Cardiac fibroblast (primary cell): ENCODE results near the gene HRH4.

Experiments
- DNase-seq, 2 donors: peaks; one replicate each; pipeline versions ENCODE4 v3.0.0 to v3.0.0-alpha.2; 2010; ENCODE audit warnings: low read depth in 2 of 2
- H3K4me3 ChIP-seq, 2 donors: replicated peaks in 1 of 2; 1 replicate in 1 of 2; 2 replicates in 1 of 2; pipeline ENCODE4 v1.5.1; 2011; ENCODE audit warnings: low read depth in 2 of 2, low read length in 2 of 2, mild to moderate bottlenecking in 2 of 2, moderate library complexity in 1 of 2
- CTCF ChIP-seq: IDR thresholded peaks from one replicate; pipeline ENCODE4 v1.5.1; 2011; ENCODE audit warnings: low read depth, mild to moderate bottlenecking, low read length, inconsistent platforms

Gene HRH4

DNA sequence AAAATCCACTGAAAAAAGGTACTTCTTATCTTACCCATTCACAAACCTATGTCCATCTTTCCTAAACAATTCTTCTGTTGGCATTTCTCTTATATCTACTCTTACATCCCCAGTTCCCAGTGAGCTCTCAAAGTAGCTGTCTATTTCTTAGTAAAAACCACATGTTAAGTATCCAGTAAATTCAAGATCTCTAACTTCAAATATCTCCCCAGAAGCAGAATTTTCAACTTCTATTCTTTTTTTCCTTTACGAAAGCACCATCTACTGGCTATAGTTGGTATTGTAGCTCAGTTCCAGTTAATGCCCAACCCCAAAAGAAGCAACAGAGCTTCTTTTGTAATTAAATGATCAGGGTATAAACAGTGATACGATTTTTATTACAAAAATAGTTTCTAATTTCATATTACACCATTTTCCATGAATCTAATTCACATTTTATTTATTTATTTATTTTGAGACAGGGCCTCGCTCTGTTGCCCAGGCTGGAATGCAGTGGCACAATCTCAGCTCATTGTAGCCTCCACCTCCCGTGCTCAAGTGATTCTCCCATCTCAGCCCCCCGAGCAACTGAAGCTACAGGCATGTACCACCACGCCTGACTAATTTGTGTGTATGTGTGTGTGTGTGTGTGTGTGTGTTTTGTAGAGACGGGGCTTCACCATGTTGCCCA is 28.5 kb downstream of the HRH4 start:
- DNase-seq: peak; percentile 56 to 62
- TF ChIP-seq CTCF: peak; percentile 73
- H3K4me3 ChIP-seq: no peak overlapping the region

GRCh38 chr18:24490539-24490938 is 30.1 kb downstream of the HRH4 start:
- H3K4me3 ChIP-seq: no peak overlapping the region
- DNase-seq: peak in 1 of 2 donors; percentile 32
- no peak for TF ChIP-seq CTCF

- no peak overlapping the region for H3K4me3 ChIP-seq
- DNase-seq: no peak
- TF ChIP-seq CTCF: no peak
Observed at GRCh38 chr18:24491927-24492834, 31.7 kb downstream of the HRH4 start.

DNA sequence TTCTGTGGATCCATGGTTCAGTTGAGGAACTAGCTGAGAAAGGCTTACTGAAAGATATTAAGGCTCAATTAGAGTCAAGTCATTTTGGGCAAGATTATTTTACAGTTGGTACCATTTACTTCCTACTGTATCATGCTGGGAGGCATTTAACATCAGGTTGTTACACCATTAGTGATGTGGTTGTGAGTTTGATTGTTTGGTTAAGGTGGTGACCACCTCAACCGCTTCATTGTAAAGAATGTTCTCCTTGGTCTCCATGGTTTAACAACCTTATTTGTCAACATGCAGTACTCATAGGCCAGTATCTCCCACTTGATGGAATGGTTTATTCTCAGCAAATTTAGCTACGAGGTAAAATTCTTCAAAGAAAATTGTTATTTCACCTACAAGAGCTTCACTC is 34.1 kb downstream of the HRH4 start:
- DNase-seq: no peak
- no peak overlapping the region for H3K4me3 ChIP-seq
- TF ChIP-seq CTCF: no peak

DNA sequence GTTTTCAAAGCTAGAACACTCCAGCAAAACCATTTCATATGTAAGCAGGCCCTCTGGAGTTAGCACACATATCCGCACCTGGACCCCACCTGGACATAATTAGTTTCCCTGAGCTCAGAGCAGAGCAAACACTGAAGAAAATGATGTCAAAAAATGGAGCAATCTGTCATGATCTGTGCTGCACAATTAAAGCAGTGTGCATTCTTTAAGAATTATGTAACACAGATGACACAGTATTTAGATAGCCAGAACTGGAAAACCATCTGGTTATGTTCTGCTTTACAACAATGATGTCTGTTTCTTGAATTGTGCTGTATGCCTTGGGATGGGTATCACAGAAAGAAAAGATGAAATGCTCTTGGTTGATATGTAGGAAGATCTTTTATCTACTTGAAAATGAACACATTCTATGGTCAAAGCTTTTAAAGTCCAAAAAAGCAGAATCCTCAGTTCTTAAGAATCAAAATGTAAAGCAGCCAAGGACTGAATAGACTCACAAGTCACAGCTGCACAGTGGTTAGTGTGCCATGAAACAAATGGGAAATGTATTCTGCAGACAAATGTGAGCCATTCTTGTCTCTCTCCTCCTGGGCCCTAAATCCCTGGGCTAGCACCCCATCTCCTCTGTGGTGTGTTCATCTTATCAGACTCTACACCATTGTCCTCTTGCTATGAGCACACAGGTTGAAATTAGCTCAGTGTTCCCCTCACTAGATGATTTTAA is 36.8 kb downstream of the HRH4 start:
- no peak for TF ChIP-seq CTCF
- no peak overlapping the region for H3K4me3 ChIP-seq
- DNase-seq: peak; percentile 21 to 58

DNA sequence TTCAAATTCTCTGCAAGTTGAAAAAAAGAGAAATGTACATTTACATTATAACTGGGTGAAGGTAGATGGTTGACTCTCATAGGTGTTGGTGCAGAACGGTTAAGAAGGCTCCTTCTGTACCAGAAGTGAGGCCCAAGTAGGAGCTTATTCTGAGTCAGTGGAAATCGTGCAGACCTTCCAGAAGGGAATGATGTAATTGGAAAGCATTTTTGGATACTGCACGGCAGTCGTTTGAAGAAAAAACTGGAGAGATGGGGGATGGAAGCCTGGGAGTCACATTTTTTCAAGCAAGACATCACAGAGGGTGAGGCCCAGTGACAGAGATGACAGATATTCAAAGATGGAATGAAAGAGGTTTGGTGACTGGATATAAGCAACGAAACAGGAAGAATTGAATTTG is 39.4 kb downstream of the HRH4 start:
- peak in 1 of 2 donors; percentile 27 for DNase-seq
- no peak for TF ChIP-seq CTCF
- no peak overlapping the region for H3K4me3 ChIP-seq
